Common myeloid progenitor, CD34-positive (primary cell): ENCODE measurements around the gene ANKIB1.
"Not testable (repeated sequence)": the region's sequence is repeated elsewhere in the genome, so short reads cannot be mapped to it uniquely, and the experiment has no call there.

Source experiments
- CTCF ChIA-PET: fragments of 350-600 bp; sonication (Branson Sonifier 250); formaldehyde crosslinking; loops from one replicate; lab custom pipeline; 2021; ENCODE audit warnings: antibody characterized with exemption; lab: Charles Lee
- POLR2A ChIA-PET: fragments of 350-600 bp; sonication (Branson Sonifier 250); formaldehyde crosslinking; loops from one replicate; lab custom pipeline; 2021; ENCODE audit warnings: antibody characterized with exemption; lab: Charles Lee
- DNase-seq, 3 donors: peaks; one replicate each; pipeline versions ENCODE4 v3.0.0 to v3.0.0-alpha.2; 2013
- H3K27ac ChIP-seq, 2 experiments: 1 replicate in 1 of 2; 2 replicates in 1 of 2; pipeline ENCODE4 v1.7.0; 2013; ENCODE audit warnings: inconsistent platforms in 2 of 2, low read length in 2 of 2, mild to moderate bottlenecking in 2 of 2, low read depth in 1 of 2, moderate library complexity in 1 of 2; ENCODE audit not compliant: severe bottlenecking in 2 of 2, insufficient read depth in 1 of 2, poor library complexity in 1 of 2
- H3K27me3 ChIP-seq, 5 experiments: replicated peaks in 2 of 5; 1 replicate in 3 of 5; 2 replicates in 2 of 5; pipeline versions ENCODE4 v1.6.1 to v1.7.0; 2013; ENCODE audit warnings: low read length in 4 of 5, mild to moderate bottlenecking in 2 of 5, moderate library complexity in 2 of 5, inconsistent platforms in 1 of 5; ENCODE audit not compliant: insufficient read depth in 5 of 5, control insufficient read depth in 4 of 5
- H3K36me3 ChIP-seq, 4 experiments: 1 replicate in 2 of 4; 2 replicates in 2 of 4; pipeline versions ENCODE4 v1.6.1 to v1.7.0; 2013; ENCODE audit warnings: low read length in 3 of 4, control low read depth in 1 of 4, mild to moderate bottlenecking in 1 of 4; ENCODE audit not compliant: control insufficient read depth in 4 of 4, insufficient read depth in 4 of 4
- H3K4me1 ChIP-seq, 4 experiments: 1 replicate in 3 of 4; 2 replicates in 1 of 4; pipeline versions ENCODE4 v1.6.1 to v1.7.1; 2013; ENCODE audit warnings: low read length in 3 of 4, mild to moderate bottlenecking in 3 of 4, control low read depth in 1 of 4, inconsistent platforms in 1 of 4, moderate library complexity in 1 of 4; ENCODE audit not compliant: control insufficient read depth in 4 of 4, insufficient read depth in 4 of 4; ENCODE audit errors: control extremely low read depth in 1 of 4
- H3K4me3 ChIP-seq, 7 experiments: 1 replicate in 4 of 7; 2 replicates in 3 of 7; pipeline versions ENCODE4 v1.5.1 to v1.7.0; 2013; ENCODE audit warnings: mild to moderate bottlenecking in 7 of 7, low read length in 6 of 7, moderate library complexity in 6 of 7, inconsistent platforms in 2 of 7, low read depth in 2 of 7, control low read depth in 1 of 7; ENCODE audit not compliant: insufficient read depth in 4 of 7, control insufficient read depth in 1 of 7; ENCODE audit errors: extremely low read depth in 1 of 7
- H3K9me3 ChIP-seq, 5 experiments: 1 replicate in 4 of 5; 2 replicates in 1 of 5; pipeline versions ENCODE4 v1.6.1 to v1.7.1; 2013; ENCODE audit warnings: low read length in 4 of 5, mild to moderate bottlenecking in 2 of 5, inconsistent platforms in 1 of 5, low read depth in 1 of 5, moderate library complexity in 1 of 5; ENCODE audit not compliant: control insufficient read depth in 4 of 5, insufficient read depth in 2 of 5; ENCODE audit errors: control extremely low read depth in 1 of 5
- WGBS: methylation state at CpG from one replicate; pipeline ENCODE4 v1.1.5; 2013; ENCODE audit not compliant: insufficient coverage; 5-methylcytosine and 5-hydroxymethylcytosine counted together

The ANKIB1 gene

GRCh38 chr7:92404170-92404614 lies 158.4 kb downstream of the ANKIB1 start:
- Histone ChIP-seq H3K4me3 (no peak overlapping the region), H3K9me3 (no peaks in the 10 kb centered on the region), H3K4me1 (peaks cover 6 to 18% (median 10%) of the 10 kb centered on the region in 4 experiments), H3K36me3 (peaks cover 0 to 13% (median 7%) of the 10 kb centered on the region in 4 experiments), H3K27ac (no peak overlapping the region), H3K27me3 (peaks cover 0 to 8% (median 0%) of the 10 kb centered on the region in 5 experiments)
- CTCF ChIA-PET, result interaction anchor here (1.0 kb wide), 1 partner anchor 43 kb away, joined by 5 read pairs; the partner anchor contains the start of gene GATAD1
- POLR2A ChIA-PET, result no interaction called here
- peak; percentile 55 to 91 (median 91) for DNase-seq
- 0% methylated on average over 3 of the region's 6 CpGs for WGBS

GRCh38 chr7:92409357-92409756 lies 163.6 kb downstream of the ANKIB1 start:
- DNase-seq, result no peak
- 100% methylated on average over 1 of the region's 1 CpG for WGBS
- peaks cover 0 to 3% (median 0%) of the 10 kb centered on the region in 4 experiments for H3K4me1 ChIP-seq
- ChIA-PET POLR2A (no interaction called here), CTCF (interaction anchor here (1.1 kb wide), 1 partner anchor 15 kb away, joined by 5 read pairs; no protein-coding TSS in a partner anchor)
- H3K4me3 ChIP-seq, result no peak overlapping the region
- H3K27me3 ChIP-seq, result peaks cover 0 to 10% (median 0%) of the 10 kb centered on the region in 5 experiments
- no peak overlapping the region for H3K27ac ChIP-seq
- H3K9me3 ChIP-seq, result peaks cover 0 to 2% (median 0%) of the 10 kb centered on the region in 5 experiments
- H3K36me3 ChIP-seq, result no peaks in the 10 kb centered on the region

- H3K27ac ChIP-seq, H3K36me3 ChIP-seq, H3K9me3 ChIP-seq, H3K4me3 ChIP-seq, POLR2A ChIA-PET, H3K4me1 ChIP-seq, DNase-seq: not testable (repeated sequence)
- CTCF ChIA-PET, result interaction anchor here (1.7 kb wide), 1 partner anchor 12 kb away, joined by 7 read pairs; no protein-coding TSS in a partner anchor
- no CpG with 5 or more reads among the region's 6 CpGs for WGBS
- peaks cover 0 to 11% (median 0%) of the 10 kb centered on the region in 5 experiments for H3K27me3 ChIP-seq
Measured at GRCh38 chr7:92410162-92410561, 164.4 kb downstream of the ANKIB1 start.

GRCh38 chr7:92412745-92413144 lies 167.0 kb downstream of the ANKIB1 start:
- Histone ChIP-seq H3K36me3 (no peaks in the 10 kb centered on the region), H3K4me1 (no peaks in the 10 kb centered on the region), H3K27ac (no peak overlapping the region), H3K27me3 (peaks cover 0 to 10% (median 3%) of the 10 kb centered on the region in 5 experiments), H3K4me3 (no peak overlapping the region), H3K9me3 (peaks cover 0 to 2% (median 0%) of the 10 kb centered on the region in 5 experiments)
- no peak for DNase-seq
- WGBS, result 91% methylated on average over 8 of the region's 11 CpGs
- CTCF ChIA-PET, result interaction anchor here (1.5 to 4.7 kb wide), 2 partner anchors 9 to 12 kb away, joined by 3 to 36 read pairs; no protein-coding TSS in a partner anchor
- POLR2A ChIA-PET, result interaction anchor here (0.6 kb wide), 1 partner anchor 117 kb away, joined by 4 read pairs; no protein-coding TSS in a partner anchor

- 86% methylated on average over 1 of the region's 5 CpGs for WGBS
- DNase-seq, result no peak
- Histone ChIP-seq H3K27me3 (peaks cover 0 to 6% (median 3%) of the 10 kb centered on the region in 5 experiments), H3K4me1 (no peaks in the 10 kb centered on the region), H3K27ac (no peak overlapping the region), H3K36me3 (no peaks in the 10 kb centered on the region), H3K9me3 (peaks cover 0 to 2% (median 0%) of the 10 kb centered on the region in 5 experiments), H3K4me3 (no peak overlapping the region)
- CTCF ChIA-PET, result interaction anchor here (1.5 to 4.7 kb wide), 2 partner anchors 8 to 11 kb away, joined by 3 to 36 read pairs; no protein-coding TSS in a partner anchor
- POLR2A ChIA-PET, result interaction anchor here (0.6 kb wide), 1 partner anchor 118 kb away, joined by 4 read pairs; no protein-coding TSS in a partner anchor
Measured at GRCh38 chr7:92413550-92413949, 167.8 kb downstream of the ANKIB1 start.

GRCh38 chr7:92415225-92415624 lies 169.5 kb downstream of the ANKIB1 start:
- DNase-seq, result no peak
- no peaks in the 10 kb centered on the region for H3K36me3 ChIP-seq
- H3K9me3 ChIP-seq, result no peaks in the 10 kb centered on the region
- POLR2A ChIA-PET, result no interaction called here
- CTCF ChIA-PET, result interaction anchor here (1.9 to 5.3 kb wide), 3 partner anchors 8 to 32 kb away, joined by 6 to 36 read pairs (median 19); partner anchors contain the start of gene GATAD1
- peaks cover 0 to 5% (median 3%) of the 10 kb centered on the region in 5 experiments for H3K27me3 ChIP-seq
- no peak overlapping the region for H3K27ac ChIP-seq
- 100% methylated on average over 3 of the region's 5 CpGs for whole genome bisulfite sequencing
- no peaks in the 10 kb centered on the region for H3K4me1 ChIP-seq
- H3K4me3 ChIP-seq, result no peak overlapping the region

GRCh38 chr7:92417913-92418312 lies 172.1 kb downstream of the ANKIB1 start:
- Histone ChIP-seq H3K4me3 (no peak overlapping the region), H3K27ac (no peak overlapping the region), H3K27me3 (peaks cover 0 to 4% (median 3%) of the 10 kb centered on the region in 5 experiments), H3K9me3 (no peaks in the 10 kb centered on the region), H3K36me3 (no peaks in the 10 kb centered on the region), H3K4me1 (peaks cover 7 to 14% (median 10%) of the 10 kb centered on the region in 4 experiments)
- ChIA-PET CTCF (interaction anchor here (5.3 kb wide), 1 partner anchor 29 kb away, joined by 19 read pairs; the partner anchor contains the start of gene GATAD1), POLR2A (no interaction called here)
- WGBS, result 94% methylated on average over 4 of the region's 5 CpGs
- no peak for DNase-seq
